ENCODE results near the gene HOXA4.

HOXA4 gene

DNA sequence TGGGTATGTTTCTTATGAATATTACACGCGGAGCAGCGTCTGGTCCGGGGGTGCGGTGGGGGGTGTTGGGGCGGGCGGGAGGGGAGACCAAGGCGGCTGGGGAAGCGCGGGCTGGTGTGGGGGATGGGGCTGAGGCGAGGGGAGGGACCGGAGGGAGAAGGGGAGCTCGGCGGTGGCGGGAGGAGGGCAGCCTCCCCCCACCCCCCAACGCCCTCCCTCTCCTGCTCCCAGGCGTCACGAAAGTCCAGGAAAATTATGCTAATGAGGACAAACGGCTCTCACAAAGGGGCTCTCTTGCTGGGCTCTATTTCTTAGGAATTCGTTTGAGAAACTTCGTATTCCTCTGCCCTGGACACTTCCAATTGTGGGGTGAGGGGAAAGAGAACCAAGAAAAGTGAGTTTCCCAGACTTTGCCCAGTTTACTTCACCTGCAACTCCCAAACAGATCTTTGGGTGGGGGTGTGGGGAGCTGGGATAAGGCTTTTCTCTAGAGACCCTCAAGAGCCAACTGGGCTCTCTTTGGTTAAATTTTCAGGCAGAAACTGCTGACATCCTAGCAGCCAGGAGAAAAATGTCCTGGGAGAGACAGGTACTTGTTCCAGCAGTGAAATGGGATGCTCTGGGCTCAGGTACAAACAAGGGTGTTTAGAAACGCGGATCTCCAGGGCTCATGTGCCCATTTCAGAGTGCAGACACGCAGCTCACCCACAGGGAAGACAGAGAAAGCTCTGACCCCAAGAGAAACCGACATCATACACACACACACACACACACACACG lies 16.4 kb downstream of the HOXA4 start:
- DNase-seq = no peak

DNA sequence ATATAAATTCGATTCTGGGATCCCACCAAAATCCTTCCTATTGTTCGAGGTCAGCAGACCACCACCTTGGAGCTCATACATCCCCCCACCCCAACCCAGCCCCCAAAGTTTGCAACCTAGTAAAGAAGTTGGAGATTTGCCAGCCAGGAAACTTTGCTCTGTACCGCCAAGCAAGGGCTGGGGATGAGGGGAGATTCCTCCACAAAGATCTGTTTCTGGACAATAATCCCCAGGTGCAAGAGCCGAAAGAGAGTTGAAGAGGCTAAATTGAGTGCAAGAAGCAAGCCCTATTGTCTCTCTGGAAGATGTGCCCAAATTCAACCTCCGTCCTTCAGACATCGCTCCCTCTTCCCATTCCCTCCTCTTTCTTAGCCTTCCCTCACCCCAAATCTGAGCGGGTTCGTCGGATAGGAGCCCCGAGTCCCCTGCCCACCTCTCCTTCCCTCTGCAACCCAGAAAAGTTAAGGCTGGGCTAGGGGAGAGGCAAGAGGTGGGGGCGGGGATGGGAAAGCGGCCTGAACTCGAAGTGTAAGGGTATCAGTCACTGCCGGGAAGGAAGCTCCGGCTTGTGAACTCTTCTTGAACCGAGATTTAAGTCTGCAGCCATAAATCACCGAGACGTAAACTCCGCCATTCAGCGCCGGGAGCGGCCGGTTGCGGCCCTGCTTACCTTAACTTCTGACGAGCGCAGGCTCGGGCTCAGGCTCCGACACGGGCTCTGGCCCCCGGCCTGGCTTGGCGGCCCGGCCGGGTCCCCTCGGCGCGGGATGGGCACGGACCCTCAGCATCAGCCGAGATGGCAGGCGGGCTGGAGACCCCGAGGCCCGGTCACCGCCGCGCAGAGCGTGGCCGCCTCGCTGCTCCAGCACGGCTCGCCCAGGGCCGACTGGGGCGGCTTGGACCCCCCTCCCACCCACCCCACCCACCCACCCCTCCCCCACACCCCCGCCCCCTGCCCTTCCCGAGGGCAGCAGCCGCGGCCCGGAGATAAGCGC lies 17.3 kb downstream of the HOXA4 start:
- DNase-seq = no peak

DNA sequence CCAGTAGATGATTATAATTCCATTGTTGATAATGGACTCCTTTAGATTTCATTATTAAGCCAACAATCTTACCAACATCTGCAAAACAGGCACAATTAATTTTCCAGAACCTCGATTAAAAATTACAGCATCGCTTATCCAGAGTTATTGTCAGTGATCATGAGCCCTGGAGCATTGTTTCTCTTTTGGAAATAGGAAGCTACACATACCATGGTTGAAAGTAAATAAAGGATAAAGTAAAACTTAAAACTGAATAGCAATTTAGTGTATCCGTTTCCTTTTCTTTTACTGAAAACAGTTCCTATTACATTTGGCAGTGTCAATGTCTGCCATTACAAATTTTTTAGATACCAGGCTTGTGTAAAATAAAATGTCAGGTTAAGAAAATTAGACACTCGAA lies 18.2 kb downstream of the HOXA4 start:
- no peak for DNase-seq

- DNase-seq = no peak
Measured at GRCh38 chr7:27111751-27112277, 18.7 kb downstream of the HOXA4 start.

GRCh38 chr7:27111042-27111750 lies 19.4 kb downstream of the HOXA4 start:
- no peak for DNase-seq

DNA sequence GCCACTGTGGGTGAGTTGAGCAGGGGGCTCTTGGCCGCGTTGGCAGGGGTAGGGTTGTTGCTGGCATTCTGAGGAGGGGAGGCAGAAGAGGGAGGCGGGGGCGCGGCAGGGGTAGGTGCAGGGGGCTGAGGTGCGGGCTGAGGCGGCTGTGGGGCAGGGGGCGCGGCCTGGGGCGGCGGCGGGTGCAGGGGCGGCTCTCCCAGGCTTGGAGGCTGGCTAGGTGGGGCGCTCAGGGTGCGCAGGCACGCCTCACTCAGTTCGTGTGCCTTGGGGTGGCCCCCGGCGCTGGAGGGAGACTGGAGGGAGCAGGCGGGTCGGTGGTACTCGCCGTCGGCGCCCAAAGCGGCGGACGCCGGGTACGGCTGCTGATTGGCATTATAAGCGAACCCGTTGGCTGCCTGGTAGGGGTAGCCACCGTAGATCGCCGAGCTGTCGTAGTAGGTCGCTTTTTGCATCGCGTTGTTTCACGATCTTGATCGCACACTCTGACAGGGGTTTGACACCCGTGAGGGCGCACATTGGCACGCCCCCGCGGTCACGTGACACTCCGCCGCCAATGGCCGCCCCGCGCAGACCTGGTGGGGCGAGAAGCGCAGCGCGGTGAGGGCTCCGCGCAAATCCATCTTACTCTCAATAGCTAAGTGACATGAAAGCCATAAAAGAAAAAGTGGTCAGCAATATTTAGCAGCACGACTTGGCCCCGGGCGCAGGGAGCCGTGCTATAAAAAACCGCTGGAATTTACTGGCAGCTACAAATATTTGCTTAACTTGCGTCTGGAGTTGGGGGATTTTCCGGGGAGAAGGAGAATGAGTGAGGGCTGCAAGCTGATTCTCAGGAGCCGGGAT lies 20.1 kb downstream of the HOXA4 start:
- peak; percentile 85 for DNase-seq

- DNase-seq = no peak
Measured at GRCh38 chr7:27109466-27110185, 20.9 kb downstream of the HOXA4 start.

DNA sequence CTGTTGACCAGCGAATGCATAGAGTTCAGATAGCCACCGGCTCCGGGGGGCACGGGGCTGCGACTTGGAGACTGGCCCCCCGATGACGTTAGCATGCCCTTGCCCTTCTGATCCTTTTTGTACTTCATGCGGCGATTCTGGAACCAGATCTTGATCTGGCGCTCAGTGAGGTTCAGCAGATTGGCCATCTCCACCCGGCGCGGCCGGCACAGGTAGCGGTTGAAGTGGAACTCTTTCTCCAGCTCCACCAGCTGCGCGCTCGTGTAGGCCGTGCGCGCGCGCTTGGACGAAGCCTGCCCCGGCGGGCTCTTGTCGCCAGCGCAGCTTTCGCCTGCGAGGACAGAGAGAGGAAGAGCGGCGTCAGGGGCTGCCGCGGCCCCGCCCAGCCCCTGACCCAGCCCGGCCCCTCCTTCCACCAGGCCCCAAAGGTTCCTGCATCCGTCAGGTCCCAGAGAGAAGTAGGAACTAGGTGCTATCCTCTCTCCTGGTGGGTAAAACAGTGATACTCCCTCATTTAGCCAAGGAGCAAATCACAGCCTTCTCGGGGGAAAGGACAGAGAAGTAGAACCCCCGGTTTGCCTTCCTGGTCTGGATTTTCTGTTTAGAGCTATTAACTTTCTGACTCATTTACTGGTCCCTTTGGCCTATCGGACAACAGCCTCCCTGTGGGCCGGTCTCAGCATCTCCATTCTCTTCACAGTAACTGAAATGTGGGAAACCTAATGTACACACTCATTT lies 22.0 kb downstream of the HOXA4 start:
- peak; percentile 89 for DNase-seq

GRCh38 chr7:27107391-27108381 lies 22.9 kb downstream of the HOXA4 start:
- DNase-seq = no peak

GRCh38 chr7:27106901-27107240 lies 23.7 kb downstream of the HOXA4 start:
- no peak for DNase-seq

- no peak for DNase-seq
Measured at GRCh38 chr7:27106181-27106900, 24.2 kb downstream of the HOXA4 start.

DNA sequence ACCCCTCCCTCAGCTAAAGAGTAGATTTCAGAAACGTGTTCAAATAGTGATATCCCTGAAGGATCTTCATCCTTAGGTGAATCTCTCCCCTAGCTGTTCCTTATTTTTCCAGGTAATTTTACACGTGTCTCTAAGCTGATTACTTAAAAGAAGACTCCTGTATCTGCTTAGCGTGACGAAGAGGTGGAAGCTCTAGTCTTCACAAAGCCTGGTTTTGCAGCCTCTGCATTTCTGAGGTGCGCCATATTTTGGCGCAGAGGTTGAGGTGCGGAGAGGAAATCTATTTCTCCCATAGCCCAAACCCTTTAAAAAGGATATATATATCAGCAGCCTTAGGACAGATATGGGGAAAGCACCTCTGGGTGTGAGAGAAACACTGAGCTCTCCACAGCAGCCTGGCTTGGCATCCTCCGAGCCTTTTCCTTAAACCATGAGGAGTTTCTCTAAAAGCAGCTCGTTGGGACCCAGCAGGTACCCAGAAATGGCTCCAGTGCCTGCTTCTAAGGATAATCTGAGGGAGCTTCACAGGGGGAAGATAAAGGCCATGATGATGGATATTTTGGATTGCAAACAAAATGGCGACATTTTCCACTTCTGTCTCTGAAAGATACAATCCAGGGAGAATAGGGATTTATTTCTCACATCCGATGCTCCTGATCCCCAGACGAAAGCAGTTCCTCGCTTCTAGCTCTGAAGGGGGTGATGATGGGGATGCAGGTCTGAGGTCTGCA lies 25.1 kb downstream of the HOXA4 start:
- DNase-seq = no peak

- DNase-seq = no peak
Measured at GRCh38 chr7:27104341-27105058, 26.1 kb downstream of the HOXA4 start.

DNA sequence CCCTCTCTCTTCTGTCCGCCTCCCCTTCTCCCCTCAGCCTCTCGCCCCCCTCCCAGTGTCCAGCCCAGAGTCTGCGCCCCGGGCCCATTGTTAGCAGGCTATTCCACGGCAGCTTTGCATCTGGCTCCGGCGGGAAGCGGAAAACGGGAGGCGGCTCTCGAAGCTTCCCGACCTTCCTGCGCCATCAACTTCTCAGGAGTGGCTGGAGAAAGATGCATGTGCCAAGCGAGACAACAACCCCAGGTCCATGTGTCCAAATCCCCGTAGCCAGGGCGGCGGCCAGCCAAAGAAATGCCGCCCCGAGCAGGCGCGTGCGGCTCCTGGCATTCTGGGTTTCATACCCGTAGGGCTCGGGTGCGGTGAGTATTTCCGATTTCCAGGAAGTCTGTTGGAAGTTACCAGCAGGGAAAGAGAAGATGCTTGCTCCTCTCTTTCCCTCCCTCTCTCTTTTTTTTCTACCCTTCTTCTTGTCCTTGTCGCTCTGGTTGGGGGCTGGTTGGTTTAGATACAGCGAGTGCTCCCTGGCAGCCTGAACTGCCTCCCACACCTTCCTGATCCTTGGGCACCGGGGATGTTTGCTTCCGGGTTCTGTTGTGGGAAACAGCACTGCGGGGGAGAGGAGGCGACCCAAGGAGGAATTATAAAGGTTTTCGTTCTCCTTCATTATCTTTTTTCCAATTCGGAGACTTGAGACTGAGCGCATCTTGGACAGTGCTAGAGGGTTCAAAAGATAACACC lies 26.9 kb downstream of the HOXA4 start:
- DNase-seq = no peak

- no peak for DNase-seq
Measured at GRCh38 chr7:27102581-27103442, 27.7 kb downstream of the HOXA4 start, which contains the start of gene HOXA2. TSS of gene HOXA2 (minus strand) at chr7:27102683. CDS start at chr7:27102500, 183 bp downstream.

All from kidney glomerular epithelial cell (primary cell).